Activated CD8-positive, alpha-beta memory T cell treated with anti-CD3 and anti-CD28 coated beads for 36 hours (primary cell): ENCODE measurements around the gene PLD1. TPM values are rescaled to one million over a fixed set of nuclear protein-coding genes. Genes with fewer than 3 reads are reported as not detected.

Experiments
- CTCF ChIA-PET: fragments of 350-600 bp; sonication (Branson Sonifier 250); formaldehyde crosslinking; loops from one replicate; lab custom pipeline; 2021; ENCODE audit warnings: antibody characterized with exemption; lab: Charles Lee
- POLR2A ChIA-PET: fragments of 350-600 bp; sonication (Branson Sonifier 250); formaldehyde crosslinking; loops from one replicate; lab custom pipeline; 2021; ENCODE audit warnings: antibody characterized with exemption; lab: Charles Lee
- total RNA-seq, 2 experiments: library from RNA; stranded (reverse); gene quantifications; one replicate each; pipeline ENCODE4 v1.2.3, GENCODE V29; 2021

Gene PLD1
- total RNA-seq, 2 experiments from 2014 or later, result 0.19 to 0.80 TPM

DNA sequence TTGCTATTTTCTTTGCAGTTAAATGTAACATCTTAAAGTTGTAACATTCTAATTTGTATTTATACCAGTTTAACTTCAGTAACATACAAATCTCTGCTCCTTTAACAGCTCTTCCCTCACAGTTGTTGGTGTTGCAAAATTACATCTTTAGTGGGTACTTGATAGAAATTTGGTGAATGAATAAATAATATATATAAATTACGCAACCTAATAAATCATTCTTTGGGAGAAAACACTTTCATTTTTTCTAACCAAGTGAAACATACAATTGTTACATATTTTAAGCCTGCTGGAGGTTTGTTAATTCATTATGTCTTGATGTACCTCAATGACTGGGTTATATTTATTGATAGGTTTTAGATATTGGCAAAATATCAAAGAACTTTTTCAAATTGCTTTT lies 118.8 kb downstream of the PLD1 start:
- ChIA-PET POLR2A (no interaction called here), CTCF (no interaction called here)

DNA sequence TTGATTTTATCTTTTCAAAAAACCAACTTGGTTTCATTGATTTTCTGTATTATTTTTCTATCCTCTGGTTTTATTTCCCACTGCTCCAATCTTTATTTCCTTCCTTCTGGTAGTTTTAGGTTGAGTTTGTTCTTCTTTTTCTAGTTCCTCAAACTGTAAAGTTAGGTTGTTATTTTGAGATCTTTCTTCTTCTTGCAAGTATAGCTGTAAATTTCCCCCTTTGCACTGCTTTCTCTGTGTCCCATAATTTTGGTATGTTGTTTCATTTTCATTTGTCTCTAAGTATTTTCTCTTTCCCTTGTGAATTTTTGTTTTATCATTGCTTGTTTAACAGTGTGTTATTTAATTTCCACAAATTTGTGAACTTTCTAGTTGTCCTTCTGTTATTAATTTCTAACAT lies 120.0 kb downstream of the PLD1 start:
- ChIA-PET CTCF (no interaction called here), POLR2A (no interaction called here)

DNA sequence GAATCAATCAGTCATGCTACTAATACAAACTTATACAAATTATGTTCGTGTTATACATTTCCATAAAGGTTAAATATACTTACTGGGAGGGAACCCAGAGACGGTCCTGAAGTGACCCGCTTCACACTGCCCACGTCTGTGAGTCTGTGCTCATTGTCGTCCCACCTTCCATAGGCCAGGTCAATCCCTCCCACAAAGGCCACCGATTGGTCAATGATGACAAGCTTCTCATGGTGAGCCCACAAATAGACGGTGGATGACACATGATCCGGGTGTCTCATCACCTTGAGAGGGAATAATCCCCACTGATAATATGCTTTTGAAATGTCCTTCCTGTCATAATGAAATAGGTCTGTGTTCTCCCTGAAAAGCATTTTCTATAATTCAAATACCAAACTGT lies 121.7 kb downstream of the PLD1 start:
- ChIA-PET POLR2A (no interaction called here), CTCF (no interaction called here)

DNA sequence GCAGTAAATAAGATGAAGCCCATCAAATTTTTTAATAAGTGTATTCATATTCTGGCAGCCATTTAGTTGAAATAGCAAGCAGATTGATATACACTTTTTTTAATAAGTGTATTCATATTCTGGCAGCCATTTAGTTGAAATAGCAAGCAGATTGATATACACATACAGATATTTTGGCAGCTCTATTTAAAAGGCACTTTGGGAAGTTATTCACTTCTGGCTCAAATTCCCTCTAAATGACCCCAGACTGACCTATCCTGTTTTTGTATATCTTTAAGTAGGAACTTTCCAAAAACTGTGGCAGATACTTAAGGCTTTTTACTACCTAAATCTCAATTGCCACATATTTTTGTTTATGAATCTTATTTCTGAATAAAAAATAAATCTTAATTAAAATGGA lies 122.3 kb downstream of the PLD1 start:
- ChIA-PET CTCF (no interaction called here), POLR2A (no interaction called here)

DNA sequence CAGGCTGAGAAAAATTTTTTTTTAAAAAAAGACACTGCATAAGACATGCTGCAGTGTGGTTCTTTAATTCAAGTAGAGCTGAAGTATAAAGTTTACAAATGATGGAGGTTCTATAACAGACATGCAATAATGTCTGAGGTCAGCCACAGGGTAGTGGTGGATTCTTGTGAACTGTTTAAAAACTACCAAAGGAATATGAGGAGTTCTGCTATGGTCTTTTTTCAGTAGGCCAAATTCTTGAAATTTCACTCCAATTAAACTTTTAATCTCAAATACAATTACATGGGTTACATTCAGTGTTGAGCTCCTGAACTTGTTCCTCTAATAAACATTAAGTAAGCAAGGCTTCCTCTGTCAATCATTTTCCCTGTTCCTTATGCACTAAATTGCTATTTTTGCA lies 122.7 kb downstream of the PLD1 start:
- CTCF ChIA-PET, result no interaction called here
- POLR2A ChIA-PET, result no interaction called here

GRCh38 chr3:171687064-171687463 lies 123.2 kb downstream of the PLD1 start:
- ChIA-PET CTCF (no interaction called here), POLR2A (no interaction called here)

GRCh38 chr3:171685116-171685895 lies 125.0 kb downstream of the PLD1 start:
- ChIA-PET POLR2A (no interaction called here), CTCF (interaction anchor here (0.6 kb wide), 1 partner anchor 630 kb away, joined by 3 read pairs; no protein-coding TSS in a partner anchor)

GRCh38 chr3:171684221-171684620 lies 126.1 kb downstream of the PLD1 start:
- POLR2A ChIA-PET, result no interaction called here
- CTCF ChIA-PET, result no interaction called here

- POLR2A ChIA-PET, result no interaction called here
- CTCF ChIA-PET, result no interaction called here
These were observed 127.5 kb downstream of the PLD1 start for GRCh38 chr3:171682743-171683142.

DNA sequence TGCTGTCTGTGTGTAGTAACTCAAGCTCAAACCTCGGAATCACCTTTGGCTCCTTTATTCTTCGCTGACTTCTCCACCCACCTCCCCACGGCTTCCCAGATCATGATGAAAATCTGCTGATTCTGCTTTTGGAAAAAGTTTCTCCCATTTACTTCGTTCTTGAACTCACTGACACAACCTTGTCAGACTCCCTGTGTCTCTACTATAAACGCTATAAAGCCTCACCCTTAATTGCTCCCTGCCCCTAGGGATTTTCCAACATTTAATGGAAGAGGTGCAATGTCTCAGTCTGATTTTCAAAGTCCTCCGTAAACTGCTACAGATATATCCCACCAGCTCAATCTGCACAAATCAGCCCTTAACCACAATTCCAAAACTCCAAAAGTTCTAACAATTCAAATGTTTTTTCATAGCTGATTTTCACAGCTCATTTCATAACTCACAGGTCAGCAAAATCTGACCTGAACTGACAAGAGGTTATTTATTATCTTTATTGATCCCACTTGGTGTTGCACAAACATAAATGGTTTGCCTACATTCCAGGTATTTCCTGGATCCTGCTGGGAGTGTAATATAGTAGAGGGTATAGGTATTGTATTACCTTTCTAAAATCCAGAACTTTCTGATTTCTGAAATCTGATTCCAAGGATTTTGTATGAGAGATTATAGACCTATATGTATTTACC lies 129.4 kb downstream of the PLD1 start:
- POLR2A ChIA-PET, result no interaction called here
- CTCF ChIA-PET, result no interaction called here

DNA sequence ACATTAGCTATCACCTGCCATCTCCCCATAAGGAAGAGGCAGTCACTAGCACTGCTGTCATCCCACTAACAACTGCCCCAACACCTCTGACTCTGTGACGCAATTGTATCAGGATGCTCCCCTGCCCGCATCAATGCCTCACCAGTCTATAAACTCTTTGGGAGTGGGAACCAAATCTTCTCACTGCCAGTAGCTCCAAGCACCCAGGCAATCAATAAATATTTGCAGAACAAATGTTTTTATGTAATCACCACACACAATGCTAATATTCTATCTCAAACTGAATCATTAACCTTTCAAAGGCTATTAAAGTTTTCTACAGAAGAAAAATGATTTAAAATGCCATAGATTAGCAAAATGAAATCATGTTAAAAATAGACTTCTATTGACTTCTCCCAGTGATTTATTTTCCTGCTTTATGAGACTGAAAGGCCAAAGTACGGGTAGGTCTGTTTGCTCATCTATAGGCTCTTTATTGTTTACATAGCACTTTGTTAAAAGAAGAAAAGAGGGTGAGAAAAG lies 131.3 kb downstream of the PLD1 start:
- ChIA-PET POLR2A (no interaction called here), CTCF (no interaction called here)

DNA sequence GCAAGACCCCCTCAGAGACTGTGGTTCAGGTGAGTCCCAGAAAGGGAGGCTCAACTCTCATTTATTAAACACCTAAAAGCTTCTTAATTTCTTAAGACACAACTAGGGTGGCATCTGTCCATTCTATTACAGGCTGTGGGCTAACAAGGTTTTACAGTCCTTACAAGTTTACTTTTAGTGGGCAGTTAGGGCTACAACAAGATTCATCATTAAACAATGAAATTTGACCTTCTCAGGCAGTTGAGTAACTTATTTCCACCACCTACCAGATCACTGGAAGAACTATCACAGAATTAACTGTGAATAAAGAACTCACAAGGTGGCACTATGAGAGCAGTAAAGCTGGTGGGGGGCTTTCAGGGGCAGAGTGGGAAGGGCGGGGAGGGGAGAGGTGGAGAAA lies 132.6 kb downstream of the PLD1 start:
- POLR2A ChIA-PET, result no interaction called here

GRCh38 chr3:171676601-171677175 lies 133.6 kb downstream of the PLD1 start:
- ChIA-PET CTCF (no interaction called here), POLR2A (no interaction called here)

More for the DNA sequence above, 132.6 kb downstream of the PLD1 start:
- CTCF ChIA-PET, result no interaction called here

DNA sequence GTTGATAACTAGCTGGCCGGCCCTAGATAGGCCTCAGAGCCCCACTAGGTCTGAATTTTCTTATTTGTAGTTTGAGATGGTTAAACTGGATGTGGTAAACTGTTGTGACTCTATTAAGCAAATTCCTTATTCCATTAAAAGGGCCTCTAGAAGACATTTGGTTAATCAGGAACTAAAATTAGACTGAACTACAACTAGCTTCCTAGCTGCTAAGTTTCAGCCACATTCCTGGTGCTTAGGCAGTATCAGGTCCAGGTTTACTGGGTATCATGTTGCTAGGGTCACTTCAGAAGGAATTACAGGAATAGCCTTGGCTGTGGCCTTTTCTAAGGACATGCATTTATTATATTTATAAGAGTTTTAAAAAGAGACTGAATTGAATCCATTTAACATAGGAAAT lies 136.3 kb downstream of the PLD1 start:
- CTCF ChIA-PET, result no interaction called here

GRCh38 chr3:171672538-171672937 lies 137.7 kb downstream of the PLD1 start:
- POLR2A ChIA-PET, result no interaction called here

More for the DNA sequence above, 136.3 kb downstream of the PLD1 start:
- POLR2A ChIA-PET, result no interaction called here

GRCh38 chr3:171672124-171672523 lies 138.2 kb downstream of the PLD1 start:
- CTCF ChIA-PET, result no interaction called here
- POLR2A ChIA-PET, result no interaction called here

More at GRCh38 chr3:171672538-171672937, 137.7 kb downstream of the PLD1 start:
- CTCF ChIA-PET, result no interaction called here

GRCh38 chr3:171671709-171672108 lies 138.6 kb downstream of the PLD1 start:
- CTCF ChIA-PET, result no interaction called here
- POLR2A ChIA-PET, result no interaction called here

GRCh38 chr3:171666516-171666915 lies 143.8 kb downstream of the PLD1 start:
- ChIA-PET CTCF (no interaction called here), POLR2A (no interaction called here)

- POLR2A ChIA-PET, result no interaction called here
- CTCF ChIA-PET, result no interaction called here
These were observed 146.5 kb downstream of the PLD1 start for GRCh38 chr3:171663805-171664204.

- ChIA-PET POLR2A (no interaction called here), CTCF (no interaction called here)
These were observed 148.8 kb downstream of the PLD1 start for GRCh38 chr3:171661484-171661883.
